Stimulated activated CD4-positive, alpha-beta T cell treated with anti-CD3 and anti-CD28 coated beads, TNF-alpha, amount 100 ng/mL, for 1 hour (primary cell): ENCODE data around the gene NBPF1.
"Not testable (repeated sequence)": the region's sequence is repeated elsewhere in the genome, so short reads cannot be mapped to it uniquely, and the experiment has no call there.

Experiments
- DNase-seq, 3 donors: peaks; one replicate each; pipeline ENCODE4 v3.0.0-alpha.2; 2020; ENCODE audit warnings: low read depth in 3 of 3, low spot score in 1 of 3

NBPF1 gene

GRCh38 chr1:16613185-16614147 lies at the start of gene NBPF1:
Gene NBPF1 (minus strand): TSS chr1:16613564.
- peak; percentile 69 to 96 (median 83) for DNase-seq

GRCh38 chr1:16658234-16658633 lies 44.9 kb upstream of the NBPF1 start:
- DNase-seq, result not testable (repeated sequence)

GRCh38 chr1:16656981-16657683 lies 43.8 kb upstream of the NBPF1 start:
- not testable (repeated sequence) for DNase-seq

GRCh38 chr1:16656574-16656973 lies 43.2 kb upstream of the NBPF1 start:
- DNase-seq, result not testable (repeated sequence)

DNA sequence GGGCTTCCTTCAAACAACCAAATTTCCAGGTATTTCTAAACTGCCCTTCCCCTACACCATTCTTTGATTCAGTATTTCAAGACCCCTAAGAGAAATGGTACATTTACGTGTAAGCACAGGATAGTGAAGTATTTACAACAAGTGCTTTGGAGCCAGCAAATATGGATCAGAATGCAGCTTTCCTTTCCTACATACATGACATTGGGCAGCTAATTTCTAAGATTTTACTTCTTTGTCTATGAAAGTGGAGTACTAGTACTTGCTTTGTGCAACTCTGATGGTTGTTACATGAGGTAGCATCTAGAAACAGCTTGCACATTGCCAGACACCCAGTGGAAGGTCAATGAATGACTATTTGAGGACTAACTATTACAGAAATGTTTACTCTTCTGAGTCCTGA lies 38.2 kb upstream of the NBPF1 start:
- not testable (repeated sequence) for DNase-seq

GRCh38 chr1:16649960-16650359 lies 36.6 kb upstream of the NBPF1 start:
- not testable (repeated sequence) for DNase-seq

DNA sequence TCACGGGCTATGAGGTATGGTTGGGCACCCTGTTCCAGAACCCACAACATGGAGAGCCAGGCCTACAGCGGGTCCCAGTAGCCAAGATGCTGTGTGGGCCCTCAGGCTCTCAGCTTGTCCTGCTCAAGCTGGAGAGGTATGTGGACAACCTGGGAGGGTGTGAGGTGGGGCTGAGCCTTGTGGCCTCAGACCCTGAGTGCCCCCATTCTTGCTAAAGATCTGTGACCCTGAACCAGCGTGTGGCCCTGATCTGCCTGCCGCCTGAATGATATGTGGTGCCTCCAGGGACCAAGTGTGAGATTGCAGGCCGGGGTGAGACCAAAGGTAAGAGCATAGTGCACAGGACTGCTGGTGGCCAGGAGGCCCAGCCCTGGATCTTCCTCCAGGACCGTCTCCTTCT lies 36.0 kb upstream of the NBPF1 start:
- DNase-seq, result not testable (repeated sequence)

GRCh38 chr1:16648756-16649155 lies 35.4 kb upstream of the NBPF1 start:
- DNase-seq, result not testable (repeated sequence)

DNA sequence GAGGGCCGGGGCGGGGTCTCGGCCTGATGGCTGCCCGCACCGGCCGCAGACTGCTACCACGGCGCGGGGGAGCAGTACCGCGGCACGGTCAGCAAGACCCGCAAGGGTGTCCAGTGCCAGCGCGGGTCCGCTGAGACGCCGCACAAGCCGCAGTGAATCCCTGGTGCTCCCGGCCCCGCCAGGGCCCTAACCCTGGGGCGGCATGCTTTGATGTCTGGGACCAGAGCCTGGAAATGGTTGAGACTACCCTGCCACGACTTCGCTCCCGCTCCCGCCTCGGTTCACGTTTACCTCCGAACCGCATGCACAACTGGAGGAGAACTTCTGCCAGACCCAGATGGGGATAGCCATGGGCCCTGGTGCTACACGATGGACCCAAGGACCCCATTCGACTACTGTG lies 34.9 kb upstream of the NBPF1 start:
- DNase-seq, result not testable (repeated sequence)

GRCh38 chr1:16647179-16648176 lies 34.1 kb upstream of the NBPF1 start:
- not testable (repeated sequence) for DNase-seq

- not testable (repeated sequence) for DNase-seq
These were observed 33.4 kb upstream of the NBPF1 start for GRCh38 chr1:16646716-16647115.

- not testable (repeated sequence) for DNase-seq
These were observed 32.8 kb upstream of the NBPF1 start for GRCh38 chr1:16646061-16646664.

GRCh38 chr1:16645271-16646060 lies 32.1 kb upstream of the NBPF1 start:
- DNase-seq, result not testable (repeated sequence)

DNA sequence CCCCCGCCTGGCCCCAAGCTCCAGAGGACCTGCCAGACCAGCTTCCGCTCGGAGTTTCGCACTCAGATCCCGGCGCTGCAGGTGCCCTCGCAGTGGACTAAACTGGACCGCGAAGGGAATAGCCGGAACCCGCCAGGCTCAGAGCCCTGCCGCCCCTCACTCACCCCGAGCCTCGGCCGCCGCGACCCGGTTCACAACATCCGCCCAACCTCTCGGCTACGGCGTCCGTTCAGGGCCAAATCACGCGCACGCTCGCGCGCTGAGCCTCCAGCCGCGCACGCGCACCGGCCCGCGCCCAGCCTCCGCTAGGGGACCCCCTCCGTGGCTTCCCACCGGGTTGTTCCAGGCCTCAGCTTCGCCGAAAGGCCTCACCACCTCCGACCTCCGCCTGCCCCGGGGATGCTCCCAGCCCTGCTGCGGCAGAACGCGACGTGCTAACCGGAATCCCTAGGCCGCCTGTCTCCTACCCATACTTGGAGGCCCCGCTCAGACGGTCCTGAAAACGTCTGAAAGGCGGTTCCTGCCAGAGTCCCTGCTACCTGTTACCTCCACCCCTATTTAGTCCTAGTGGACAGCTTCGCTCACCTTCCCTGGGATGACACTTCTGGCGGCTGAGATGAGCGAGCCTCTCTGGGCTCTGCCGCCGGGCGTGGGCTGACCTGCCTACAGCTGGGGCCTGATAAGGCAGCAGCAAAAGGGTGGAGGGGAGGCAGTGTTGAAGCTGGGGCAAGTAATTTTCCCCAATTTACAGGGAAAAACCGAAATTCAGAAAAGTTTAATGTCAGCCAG lies 31.3 kb upstream of the NBPF1 start:
- DNase-seq, result peak; percentile 91 to 100 (median 100)

DNA sequence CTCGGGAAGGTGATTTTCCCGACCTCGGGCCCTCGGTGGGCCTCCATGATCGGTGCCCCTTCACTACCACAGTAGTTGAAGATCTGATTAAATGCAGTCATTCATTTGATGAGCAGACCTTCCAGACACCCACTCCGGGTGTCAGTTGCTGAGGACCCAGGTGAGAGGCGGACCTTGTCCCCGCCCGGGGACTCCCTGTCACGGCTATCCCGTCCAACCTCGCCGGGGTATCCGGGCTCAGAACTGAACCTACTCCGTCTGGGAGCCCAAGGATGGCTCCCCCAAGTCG lies 30.8 kb upstream of the NBPF1 start:
- peak in 1 of 3 donors; percentile 30 for DNase-seq

DNA sequence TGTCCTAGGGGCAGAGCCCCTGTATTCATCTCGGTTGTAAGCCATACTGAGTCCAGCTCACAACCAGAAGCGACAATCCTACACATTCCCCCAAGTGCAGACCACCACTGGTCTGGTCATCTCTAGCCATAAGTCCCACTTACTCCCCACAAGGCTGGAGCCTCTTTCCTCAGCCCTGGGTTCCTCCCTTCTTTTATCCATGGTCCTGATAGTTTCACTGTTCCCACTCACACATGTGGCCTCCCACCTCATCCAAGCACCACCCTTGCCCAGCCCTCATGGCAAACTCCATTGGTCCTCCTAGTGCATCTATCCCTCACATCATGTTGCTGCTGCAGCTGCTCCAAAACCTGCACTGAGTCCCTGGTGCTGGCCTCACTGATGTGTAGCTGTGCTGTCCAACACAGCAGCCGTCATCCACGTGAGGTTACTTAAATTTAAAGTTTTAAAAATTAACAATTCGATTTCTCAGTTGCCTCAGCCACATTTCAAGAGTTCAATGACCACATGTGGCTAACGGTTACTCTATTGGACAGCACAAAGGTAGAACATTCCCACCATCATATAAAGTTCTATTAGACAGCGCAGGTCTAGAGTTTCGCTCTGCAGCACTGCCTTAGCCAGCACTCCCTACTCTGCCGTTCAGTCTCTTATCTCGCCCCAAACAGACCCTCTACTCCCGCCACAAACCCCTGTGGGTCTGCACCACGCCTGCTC lies 30.3 kb upstream of the NBPF1 start:
- DNase-seq, result not testable (repeated sequence)

GRCh38 chr1:16643001-16643411 lies 29.6 kb upstream of the NBPF1 start:
- DNase-seq, result not testable (repeated sequence)
